HG02763 (cell line): ENCODE results near the gene RENBP.
A peak's percentile ranks its signal among the peaks of the same experiment; 100 is the strongest.

Source experiments
- ATAC-seq: cut with Tn5 transposase; IDR thresholded peaks from one replicate; pipeline ENCODE4 v1.9.1; 2021; ENCODE audit warnings: mild to moderate bottlenecking, moderate library complexity; ENCODE audit not compliant: unreplicated experiment

RENBP gene

DNA sequence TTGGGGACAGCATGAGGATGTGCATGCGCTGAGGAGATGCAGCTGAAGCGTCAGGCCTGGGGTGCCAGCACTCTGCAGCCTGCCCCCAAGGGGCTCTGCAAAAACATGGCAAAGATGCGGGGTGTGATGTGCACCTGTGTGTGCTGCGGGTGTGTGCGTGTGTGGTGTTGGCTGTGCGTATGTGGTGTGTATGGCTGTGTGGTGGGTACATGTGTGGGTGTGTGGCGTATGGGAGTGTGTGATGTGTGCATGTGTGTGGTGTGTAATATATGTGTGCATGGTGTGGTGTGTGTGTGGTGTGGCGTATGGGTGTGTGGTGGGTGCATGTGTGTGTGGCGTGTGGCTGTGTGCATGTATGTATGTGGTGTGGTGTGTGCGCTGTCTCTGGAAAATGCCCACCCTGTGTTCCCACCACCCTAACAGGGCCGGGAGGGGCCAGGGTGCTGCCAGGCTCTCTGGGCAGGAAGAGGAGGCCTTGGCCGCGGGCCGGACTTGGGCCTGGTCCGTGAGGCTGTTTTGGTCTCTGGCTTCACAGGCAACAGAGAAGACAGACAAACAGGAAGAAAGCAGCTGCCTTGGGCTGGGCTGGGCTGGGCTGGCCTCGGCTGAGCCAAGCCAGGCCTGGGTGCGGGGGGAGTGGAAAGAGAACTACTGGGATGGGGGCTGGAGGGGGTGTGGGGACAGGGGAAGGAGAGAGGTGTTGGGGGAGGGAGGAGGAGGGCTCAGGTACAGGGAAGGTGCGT, 41.0 kb downstream of the RENBP start:
- no peak for ATAC-seq

DNA sequence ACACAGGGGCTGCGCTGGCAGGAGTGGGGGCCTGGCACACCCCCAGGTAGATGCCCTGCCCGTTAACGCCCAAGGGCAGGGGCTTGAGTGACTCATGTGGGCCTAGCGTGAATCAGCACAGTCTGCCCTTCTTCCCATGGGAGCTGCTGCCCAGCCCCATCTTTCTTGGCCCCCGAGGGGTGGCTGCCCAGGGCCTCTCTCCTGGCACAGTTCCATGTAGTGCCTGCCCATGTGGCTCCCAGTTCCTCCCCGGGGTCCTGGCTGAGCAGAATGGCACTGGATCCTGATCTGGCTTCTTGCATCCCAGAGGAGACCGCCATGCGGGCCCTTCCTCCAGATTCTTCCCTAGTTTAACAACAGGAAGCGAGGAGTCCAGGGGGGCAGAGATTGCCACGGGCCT, 42.1 kb downstream of the RENBP start:
- no peak for ATAC-seq

DNA sequence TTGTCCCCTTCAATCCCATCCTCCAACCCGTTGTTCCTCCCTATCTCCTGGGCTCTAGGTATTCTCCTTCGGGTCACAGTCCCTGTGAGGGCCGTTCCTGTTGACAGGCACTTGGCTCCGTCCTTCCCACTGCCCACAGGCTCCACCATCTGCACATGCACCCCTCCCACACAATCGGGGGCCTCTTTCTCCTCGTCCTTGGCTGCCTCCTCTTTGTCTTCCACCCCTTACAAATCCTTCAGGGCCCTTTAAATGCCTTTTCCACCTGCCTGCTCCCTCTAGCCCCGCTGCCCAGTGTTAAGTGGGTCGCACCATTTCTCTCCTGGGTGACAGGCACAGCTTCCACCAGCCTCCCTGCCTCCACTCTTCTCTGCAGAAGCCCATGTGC, 42.7 kb downstream of the RENBP start:
- ATAC-seq = no peak

DNA sequence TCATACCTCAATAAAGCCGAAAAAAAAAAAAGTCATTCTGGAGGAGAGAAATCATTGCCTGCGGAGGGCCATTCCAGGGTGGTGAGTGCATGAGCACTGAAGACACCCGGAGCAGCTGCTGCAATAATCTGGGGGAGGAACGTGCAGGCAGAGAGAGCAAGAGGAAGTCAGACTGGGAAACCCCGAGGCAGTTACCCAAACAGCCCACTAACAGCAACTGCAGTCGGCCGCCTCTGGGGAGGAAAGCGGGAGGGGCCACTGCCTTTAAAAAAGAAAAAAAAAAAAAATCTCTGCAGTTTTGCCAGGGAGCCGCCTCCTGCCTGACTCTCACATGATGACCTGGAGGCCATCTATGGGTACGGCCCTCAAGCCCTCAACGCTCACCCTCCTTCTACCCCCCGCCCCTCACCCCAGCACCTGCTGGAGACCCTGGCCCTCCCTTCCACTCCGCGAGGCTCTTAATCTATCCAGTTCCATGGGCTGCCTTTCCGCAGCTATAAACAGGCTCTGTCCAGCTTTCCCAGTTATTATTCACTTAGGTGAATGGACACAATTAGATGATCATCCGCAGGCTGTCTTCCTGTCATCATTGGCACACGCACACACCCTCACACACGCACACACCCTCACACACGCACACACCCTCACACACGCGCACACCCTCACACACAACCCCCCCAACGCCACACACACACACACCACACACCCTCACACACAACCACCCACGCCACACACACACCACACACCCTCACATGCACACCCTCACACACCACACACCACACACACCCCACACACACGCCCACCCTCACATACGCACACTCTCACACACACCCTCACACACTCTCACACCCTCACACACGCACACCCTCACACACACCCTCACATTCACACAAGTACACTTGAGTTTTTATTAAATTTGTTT, 43.4 kb downstream of the RENBP start:
- ATAC-seq = peak; percentile 63

DNA sequence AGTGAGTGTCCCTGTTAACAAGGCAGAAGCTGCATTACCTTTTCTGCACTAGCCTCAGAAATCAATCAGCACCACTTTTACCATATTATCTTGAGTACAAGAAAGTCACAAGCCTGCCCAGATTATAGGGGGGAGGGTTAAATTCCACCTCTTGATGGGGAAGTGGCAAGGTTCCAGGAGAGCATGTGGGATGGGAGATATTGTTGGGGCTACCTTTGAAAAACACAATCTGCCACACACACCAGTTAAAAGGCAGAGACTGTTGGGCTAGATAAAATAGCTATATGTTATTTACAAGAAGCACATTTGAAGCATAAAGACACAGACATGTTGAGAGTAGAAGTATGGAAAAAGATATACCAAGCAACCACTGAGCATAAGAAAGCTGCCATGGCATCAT, 46.5 kb downstream of the RENBP start:
- ATAC-seq = no peak

DNA sequence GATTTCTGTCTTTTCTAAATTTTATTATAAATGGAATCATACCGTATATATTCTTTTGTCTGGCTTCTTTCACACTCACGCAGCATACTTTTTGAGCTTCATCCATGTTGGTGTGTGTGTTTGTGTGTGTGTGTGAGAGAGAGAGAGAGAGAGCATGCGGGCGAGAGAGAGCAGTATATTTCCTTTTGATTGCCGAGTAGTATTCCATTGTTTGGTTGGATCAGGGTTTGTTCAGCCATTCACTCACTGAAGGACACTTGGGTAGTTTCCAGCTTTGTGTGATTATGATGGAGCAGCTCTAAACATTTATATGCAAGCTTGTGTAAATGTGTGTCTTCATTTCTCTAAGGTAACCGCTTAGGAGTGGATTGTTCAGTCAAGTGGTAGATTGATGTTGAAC, 55.3 kb downstream of the RENBP start:
- no peak for ATAC-seq

DNA sequence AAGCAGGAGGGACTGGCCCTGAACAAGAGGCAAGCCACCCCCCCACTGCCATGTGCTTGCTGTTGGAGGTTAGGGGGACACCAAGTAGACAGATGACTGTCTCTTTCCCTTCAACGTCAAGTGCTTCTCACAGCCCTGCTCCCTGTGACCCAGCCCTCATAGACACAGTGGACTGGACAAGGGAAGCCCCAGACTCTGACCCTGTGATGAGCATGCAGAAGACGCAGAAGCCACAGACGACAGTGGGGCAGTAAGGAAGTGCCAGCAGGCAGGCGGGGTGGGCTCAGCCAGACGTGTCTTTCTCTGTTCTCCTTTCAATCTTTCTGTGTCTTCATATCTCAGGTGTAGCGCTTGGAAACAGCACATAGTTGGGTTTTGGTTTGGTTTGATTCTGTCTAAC, 56.1 kb downstream of the RENBP start:
- ATAC-seq = no peak

DNA sequence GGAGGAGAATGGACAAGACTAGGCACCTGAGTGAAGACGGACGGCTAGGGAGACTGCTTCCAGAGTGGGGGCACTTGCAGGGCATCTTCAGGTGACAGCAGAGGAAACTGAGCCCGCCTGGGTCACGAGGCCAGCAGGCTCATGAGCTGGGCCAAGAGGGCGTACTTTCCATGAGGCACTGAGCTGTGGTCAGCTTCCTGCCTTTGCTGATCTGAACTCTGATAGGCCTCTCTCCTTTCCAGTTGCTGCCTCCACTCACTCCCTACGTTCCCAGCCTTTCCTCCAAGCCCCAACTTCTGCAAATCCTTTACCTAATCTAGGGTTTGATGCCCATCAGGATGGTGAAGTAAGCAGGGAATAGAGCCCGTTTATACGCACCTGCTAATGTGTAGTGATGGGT, 57.1 kb downstream of the RENBP start:
- ATAC-seq = no peak

DNA sequence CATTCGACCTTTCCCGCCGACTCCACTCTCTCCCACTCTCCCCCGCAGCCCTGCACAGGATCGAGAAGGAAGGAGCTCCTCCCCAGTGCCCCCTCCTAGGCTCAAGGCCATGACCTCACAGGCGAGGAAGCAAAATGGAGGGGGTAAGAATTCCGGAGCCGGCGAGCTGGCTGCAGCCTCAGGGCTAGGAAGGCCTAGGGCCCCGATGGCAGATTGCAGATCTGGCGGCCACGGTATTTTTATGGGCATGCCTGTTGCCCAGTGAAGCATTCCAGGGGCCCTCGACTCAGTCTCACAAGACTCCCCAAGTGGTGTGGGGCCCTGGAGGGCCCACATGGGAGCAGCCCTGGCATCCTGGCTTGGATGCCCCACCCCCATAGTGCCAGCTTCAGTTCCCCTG, 57.5 kb downstream of the RENBP start:
- ATAC-seq = no peak

DNA sequence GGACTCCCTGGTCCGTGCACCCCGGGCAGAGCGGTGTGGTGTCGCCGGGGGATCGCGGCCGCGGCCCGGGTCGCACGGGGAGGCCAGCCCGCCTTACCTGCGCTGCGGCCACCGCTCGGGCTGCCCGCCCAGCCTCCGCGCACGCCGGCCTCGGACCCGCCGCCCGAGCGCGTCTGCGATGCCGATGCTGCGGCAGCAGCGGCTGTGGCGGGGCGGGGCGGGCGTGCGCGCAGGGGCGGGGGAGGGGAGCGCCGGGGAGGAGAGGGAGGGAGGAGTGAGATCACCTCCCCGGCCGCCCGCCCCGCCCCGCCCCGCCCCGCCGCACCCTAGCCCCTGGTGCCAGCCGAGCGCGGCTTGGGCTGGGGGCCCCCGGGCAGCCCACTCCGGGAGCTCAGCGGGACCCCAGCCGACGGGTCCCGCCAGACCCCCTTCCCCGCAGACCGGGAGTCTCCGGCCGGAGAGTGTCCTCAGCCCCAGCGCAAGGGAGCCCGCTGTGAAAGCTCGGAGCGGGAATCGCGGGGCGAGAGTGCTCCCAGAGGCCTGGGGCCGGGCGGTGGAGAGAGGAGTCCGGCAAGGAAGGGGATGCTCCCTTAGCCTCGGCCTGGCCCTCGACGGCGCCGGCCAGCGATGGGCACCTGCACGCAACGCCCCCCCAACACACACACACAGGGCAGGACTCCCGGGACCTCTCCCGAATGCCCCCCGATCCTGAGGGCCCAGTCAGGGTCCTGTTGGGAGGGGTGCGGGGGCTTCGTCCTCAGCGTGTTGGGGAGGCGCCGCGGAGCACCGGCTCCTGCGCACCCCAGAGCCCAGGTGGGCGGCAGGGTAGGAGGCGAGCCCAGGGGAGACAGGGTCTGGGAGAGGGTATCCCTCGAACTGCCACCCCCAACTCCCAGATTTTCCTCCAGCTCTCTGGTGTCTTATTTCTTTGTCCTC, 58.2 kb downstream of the RENBP start, which contains the start of gene L1CAM:
L1CAM (minus strand) TSS at position 206 of the 936 bp plus-strand sequence. CDS start 10,337 bp downstream, outside the sequence.
- ATAC-seq = no peak
